ENCODE data around the gene STEAP1.
"Not testable (repeated sequence)": the region's sequence is repeated elsewhere in the genome, so short reads cannot be mapped to it uniquely, and the experiment has no call there.

- TF ChIP-seq CTCF, POLR2A (IDR thresholded peaks at IDR 0.05): not testable (repeated sequence)
Measured at GRCh38 chr7:90157761-90158350, 3.6 kb downstream of the STEAP1 start.

All from Peyer's patch (tissue), 4 donors.